CD4-positive, alpha-beta T cell treated with Interleukin-4 for 1 hour (primary cell): ENCODE results near the gene HMMR.

ENCODE experiments used
- DNase-seq, 2 donors: peaks; one replicate each; pipeline ENCODE4 v3.0.0-alpha.2; 2020 to 2022

The HMMR gene

DNA sequence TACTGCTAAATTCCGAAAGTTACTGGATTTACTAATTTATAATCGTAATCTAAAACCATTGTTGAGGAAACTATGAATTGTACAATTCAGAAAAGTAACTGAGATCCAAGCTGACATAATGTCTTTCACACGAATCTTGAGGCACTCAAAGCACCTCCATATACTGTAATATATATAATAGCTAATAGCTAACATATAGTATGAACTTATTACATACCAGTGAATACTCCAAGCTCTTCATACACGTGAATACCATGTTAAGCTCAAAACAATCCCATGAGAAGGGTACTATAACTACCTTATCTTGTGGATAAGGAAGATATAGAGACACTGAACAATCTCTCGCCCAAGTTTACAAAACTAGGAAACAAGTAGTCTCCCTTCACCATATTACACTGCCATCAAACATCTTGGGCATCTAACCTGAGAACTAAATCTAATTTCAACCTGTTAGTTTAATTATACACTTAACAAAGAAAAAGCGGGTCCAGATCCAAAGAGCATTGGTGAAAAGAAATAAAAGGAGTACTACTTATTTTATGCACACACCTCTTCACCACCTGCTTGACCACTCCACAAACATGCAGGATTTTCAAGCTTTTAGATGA lies 1.6 kb upstream of the HMMR start:
- DNase-seq: no peak

DNA sequence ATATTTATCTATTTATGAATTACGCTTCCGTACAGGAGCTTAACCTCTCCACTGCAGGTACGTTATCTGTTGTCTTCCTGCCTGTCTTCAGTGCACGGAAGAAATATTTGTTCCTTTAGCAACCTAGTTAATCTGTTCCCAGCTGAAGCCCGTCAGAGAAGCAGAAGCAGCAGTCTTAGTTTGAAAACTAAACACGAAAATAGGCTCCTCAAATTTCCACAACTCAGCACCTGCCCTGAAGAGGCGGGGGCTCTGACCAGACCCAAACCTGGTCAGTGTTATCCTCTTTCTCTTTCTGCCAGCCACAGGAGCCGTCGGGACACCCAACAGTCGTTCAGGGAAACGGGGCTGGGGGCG lies 992 bp upstream of the HMMR start:
- DNase-seq: no peak

DNA sequence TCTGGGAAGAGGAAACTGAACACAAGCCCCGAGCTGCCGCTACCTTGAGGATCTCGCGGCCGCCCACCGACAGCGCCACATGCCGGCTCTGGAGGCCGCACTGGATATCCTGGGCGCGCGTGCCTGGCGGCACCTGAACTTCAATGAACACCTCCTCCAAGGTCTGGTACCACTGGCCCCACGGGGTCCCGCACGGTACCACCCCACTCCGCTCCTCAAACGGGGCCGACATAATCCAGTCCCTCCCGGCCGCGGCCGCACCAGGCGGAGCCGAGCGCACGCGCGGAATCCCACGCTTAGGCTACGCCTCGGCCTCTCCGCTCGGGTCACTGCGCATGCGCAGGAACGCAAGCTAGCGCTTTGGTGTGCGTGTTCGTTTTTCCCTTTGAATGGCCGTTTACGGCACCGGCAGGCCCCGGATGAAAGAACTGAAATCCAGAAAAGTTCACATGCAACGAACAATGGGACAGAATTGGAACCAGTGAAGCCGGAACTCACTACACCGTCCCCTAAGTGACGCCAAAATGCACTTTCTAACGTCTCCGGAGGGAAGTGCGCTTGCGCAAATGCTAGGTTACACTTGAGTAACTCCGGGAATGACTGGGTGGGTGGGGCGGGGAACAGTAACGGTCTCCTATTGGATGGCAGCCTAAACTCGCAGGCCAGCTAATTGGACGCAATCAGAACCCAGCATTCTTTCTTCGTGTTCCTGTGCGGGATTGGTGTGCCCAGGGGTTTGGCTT lies 442 bp upstream of the HMMR start, which contains the start of gene NUDCD2:
Gene NUDCD2, minus strand, starts transcription at position 284 of the 743 bp plus-strand sequence. Its CDS starts 52 bp downstream, at position 232.
- peak; percentile 97 for DNase-seq

DNA sequence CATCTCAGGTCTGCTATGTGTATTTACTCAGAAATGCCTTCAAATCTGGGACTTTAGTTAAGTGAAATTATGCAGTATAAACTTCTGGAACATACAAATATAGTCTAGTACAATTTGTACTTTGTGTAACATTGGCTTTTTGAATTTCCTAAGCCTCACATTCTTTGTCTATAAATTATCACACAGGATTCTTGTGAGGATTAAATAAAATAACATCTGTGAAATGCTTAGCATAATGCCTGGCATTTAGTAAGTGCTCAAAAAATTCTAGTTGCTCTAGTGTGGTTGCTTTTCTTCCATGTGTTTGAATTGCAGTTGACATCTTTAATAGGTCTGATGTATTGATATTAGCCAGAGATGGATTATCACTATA lies 2.6 kb downstream of the HMMR start:
- DNase-seq: no peak

DNA sequence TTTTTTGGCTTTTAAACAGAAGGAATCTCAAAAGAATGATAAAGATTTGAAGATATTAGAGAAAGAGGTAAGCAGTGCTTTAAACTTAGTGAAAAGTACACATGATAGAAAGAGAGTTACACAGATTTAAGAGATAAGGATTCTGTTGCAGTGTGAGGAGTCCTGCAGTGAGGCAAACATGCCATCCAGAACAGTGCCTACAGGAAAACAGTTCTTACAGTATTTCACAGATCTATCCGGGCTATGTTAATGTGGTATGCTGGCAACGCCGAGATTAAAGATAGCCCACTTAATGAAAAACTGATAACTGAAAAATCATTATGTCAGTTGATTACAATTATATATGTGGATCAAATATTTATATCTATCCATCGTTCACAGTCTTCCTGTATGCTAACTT lies 7.2 kb downstream of the HMMR start:
- DNase-seq: no peak

DNA sequence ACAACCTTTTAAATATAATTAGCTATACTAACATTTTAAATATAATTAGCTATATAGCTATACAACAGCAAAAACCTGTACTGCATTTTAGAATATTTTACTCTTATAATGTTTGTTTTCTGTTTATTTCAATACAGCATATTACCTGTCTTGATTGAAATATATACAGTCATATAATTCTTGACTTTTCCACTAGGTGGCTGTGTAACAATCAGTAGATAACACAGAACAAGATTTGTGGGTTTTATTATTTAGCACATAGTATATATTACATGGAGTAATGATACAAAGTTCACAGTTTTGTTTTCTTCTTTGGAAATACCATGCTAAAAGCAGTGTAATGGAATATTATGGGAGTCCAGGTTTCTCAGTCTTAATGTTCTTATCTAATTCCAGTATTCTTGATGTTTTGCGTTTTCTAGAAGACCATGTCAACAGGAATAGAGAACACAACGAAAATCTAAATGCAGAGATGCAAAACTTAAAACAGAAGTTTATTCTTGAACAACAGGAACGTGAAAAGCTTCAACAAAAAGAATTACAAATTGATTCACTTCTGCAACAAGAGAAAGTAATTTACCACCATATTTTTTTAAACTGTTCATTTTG lies 13.3 kb downstream of the HMMR start:
- peak in 1 of 2 donors; percentile 45 for DNase-seq

DNA sequence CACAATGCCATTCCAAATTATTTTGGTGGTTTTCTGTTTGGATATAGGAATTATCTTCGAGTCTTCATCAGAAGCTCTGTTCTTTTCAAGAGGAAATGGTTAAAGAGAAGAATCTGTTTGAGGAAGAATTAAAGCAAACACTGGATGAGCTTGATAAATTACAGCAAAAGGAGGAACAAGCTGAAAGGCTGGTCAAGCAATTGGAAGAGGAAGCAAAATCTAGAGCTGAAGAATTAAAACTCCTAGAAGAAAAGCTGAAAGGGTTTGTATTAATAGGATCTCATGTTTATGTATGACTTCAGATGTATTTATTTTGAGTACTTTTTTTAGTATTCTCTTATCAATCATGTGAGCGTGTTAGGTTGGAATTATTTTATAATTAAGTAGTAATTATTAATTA lies 15.0 kb downstream of the HMMR start:
- DNase-seq: no peak

DNA sequence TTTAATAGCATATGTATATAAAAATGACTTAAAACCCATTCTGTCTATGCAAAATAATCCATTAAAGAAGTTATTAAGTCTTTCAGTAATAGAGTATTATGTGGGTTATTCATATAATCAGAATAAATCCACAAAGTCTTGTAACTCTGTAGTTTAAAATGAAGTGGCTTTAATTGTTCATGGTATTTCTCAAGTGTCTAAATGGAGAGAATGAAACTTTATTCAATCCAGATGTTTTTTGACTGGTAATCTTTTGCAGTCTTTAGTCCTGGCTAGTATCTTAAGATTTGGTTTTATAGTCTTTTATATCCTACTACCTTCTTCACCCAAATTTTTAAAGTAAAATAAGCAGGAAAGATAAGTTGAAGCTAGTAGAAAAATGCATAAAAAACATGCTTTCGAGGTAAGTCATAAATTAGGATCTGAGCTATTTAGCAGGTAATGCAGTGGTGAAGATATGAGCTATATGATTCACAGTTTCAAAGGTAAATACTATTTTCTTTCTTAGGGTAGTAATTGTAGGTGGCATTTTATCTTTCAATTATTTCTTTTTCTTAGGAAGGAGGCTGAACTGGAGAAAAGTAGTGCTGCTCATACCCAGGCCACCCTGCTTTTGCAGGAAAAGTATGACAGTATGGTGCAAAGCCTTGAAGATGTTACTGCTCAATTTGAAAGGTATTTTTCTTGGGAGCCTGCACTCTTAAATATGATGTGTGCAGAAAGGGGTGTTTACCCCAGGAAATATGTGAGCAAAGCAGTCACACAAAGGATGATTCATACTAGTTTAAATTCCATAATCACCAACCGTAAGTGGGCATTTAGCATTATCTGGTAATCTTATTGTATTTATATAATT lies 17.9 kb downstream of the HMMR start:
- no peak for DNase-seq

DNA sequence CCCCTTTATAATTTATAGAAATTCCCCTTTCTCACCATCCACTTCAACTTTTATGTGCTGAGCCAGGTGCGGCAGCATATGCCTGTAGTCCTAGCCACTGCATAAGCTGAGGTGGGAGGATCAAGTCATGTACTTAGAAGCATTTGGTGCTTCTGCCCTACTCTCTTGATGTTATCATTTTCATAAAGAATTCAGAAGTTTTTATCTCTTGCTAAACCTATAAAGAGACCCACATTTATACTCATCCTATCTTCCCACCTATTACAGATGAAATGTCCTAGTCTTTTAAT lies 18.5 kb downstream of the HMMR start:
- DNase-seq: no peak

DNA sequence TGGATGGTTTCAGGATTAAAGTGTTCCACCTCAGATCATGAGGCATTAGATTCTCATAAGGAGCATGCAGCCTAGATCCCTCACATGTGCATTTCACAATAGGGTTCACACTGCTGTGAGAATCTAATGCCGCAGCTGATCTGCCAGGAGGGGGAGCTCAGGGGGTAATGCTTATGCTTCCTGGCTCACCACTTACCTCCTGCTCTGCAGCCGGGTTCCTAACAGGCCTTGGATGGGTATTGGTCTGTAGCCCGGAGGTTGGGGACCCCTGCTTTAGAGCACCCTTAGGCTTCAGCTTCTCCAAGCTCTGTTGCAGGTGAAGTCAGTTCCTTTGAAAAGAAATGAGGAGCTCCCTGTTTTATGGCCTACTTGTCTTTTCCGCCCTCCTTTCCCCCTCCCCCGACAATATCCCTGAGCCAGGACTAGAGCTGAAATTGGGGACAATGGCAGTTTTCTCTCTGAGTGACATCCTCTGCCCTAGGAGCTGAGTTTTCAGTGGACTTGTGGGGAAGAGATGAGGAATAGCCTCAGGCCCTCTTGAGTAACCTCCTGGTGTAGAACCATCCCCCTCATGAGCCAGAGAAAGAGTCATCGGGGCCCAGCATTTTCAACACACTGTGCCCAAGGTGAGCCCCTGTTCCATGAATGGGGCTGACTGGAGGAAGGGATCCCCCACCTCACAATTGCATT lies 28.8 kb downstream of the HMMR start:
- peak; percentile 29 to 30 for DNase-seq

DNA sequence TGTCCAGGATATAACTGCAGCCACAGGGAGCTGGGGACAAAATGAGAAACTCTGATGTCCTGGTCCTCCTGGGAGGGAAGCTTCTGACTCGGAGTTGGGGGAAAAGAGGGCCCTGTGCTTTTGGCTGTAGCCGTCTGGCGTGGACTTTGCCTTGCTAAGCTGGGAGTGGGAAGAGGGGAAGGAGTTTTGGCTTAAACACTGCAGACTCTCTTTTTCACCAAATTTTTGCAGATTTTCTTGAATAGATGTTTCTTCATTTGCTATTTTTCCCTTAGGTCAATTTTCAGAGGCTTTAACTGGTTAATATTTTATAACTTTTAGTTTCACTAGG lies 29.3 kb downstream of the HMMR start:
- DNase-seq: no peak

DNA sequence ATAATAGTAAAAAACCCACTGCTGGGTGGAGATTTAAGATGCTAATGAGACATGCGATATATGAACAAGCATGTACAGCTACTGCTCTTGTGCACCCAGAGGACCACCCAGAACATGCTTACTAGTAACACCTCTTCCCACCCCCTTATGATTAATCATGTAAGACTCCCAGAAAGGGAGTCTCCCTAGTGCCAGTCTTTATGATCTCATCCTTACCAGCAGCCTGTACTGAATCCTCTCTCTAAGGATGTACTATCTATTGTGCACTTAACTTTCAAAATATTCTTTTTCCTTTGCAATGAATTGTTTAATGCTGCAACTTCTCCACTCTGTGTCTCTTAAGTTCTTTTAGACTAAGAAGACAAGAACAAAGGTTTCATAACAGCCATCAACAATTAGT lies 35.9 kb downstream of the HMMR start:
- no peak for DNase-seq

DNA sequence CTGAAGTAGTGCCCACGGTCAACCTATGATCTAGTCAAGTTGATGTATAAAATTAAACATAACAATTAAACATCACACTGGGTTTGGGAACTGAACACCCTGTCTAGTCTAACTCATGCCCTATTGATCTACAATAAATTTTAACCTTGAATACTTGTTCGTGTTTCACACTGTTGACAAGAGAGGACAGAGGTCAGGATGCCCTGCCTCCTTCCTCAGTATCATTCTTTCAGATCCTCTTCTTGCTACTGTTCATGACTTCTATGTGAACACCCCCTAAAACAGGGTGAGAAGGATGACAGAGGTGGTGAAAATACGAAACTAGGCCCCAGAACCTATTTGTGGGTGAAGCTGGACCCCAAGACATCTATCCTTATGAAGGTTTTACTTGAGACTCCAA lies 36.9 kb downstream of the HMMR start:
- no peak for DNase-seq

DNA sequence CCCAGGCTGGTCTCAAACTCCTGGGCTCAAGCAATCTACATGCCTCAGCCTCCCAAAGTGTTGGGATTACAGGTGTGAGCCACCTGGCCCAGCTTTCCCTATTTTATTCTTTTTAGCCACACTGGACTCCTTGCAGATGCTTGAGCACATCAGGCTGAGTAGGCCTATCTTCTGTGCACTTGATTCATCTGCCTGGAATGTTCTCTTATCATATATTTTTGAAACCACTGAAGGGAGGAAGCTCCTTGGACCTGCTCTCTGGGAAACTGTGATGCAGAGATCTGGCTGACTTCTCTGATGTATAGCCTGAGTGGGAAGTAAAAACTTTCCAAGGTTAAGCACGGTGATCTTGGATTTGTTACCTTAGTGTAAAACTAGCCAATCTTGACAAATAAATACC lies 38.5 kb downstream of the HMMR start:
- no peak for DNase-seq

DNA sequence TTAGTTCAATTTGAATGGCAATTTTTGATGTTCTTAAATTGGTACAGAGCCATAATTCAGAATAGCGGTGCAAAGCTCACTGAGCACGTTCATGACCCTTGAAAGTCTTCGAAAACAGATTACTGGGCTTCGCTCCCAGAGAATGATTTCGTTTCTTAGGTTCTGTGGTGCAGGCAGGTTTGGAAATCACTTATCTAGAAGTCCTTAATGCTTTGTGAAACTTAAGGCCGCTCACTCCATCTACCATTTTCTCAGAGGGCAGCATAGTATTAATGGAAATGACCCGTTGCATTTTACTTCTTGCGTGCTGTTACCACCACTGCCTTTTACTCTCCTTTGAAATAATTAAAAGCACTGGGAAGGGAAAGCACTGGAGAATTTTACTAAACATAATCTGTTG lies 42.1 kb downstream of the HMMR start:
- DNase-seq: no peak

DNA sequence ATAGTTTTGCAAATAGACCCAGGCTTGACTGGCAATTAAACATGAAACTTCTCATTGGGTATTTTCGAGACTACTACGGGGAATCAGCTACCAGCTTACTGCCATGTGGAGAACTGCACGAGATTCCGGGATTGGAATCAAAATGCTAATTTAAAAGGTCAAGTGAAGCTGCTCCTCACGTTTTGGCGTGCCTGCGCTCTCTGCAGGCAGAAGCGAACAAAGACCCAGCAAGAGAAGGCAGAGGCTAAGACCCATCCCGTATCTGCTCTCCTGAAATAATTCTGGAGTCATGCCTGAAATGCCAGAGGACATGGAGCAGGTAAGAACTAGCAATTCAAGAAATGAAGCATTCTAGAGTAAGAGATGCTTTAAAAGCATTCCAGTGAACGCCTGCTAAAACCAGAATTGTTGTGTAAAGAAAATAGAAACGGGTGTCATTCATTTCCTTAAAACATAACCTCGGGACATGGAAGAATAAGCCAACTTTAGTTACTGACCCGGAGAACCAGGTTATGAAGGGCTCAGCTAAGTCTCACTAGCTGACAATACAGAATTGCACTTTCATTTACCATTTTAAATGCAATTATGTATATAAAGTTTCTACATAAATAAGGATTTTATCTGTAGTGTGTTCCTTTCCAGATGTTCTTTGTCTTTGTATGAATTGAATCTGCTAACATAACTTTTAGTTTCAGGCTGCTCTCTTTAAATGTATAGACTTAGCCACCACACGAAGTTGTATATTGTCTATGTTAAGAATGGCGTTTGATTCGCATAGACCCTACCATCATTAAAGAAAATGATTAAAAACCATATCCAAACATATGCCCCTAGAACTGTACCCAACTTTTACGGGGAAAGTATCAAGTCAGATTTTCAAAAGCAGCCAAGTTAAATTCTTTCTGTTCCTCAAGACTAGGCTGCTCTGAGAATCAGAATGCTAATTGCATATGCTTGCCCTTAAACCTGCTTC lies 43.0 kb downstream of the HMMR start:
- peak; percentile 56 to 59 for DNase-seq

DNA sequence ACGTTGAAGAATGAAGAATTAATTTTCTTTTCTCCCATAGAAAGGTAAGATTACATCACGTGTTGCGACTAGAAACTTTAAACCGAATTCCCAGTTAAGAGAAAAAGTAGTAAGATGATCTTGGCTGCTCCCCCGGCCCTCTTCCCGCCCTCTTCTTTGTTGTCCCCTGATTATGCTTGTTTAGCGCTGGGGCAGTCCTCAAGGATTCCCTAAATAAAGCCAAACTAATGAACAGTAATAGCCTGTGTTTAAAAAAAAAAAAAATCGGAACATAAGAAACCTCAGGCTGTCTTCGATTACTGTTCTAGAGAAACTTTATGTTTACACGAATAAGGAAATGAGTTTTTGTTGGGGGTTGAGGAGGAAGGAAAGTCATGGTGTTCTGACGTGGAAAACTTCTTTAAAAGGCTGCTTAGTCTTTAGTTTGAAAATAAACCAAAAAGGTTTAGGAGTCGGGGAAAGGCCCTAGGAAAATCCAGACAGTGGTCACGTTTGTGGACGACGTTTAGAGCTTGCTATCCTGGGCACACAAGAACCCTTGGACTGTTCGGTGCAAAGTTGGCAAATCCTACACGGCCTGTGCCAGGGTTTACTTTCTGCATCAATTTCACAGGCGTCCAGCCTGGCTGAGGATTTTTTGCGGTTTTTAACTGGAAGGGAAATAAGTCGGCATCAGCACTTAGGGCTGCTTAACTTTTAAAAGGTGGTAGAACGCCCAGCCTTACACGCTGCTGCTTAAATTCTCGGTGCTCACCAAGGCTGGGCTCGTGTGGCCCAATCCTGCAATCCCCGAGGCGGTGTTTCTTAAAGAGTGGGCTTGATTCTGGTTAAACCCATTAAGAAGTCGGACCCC lies 43.9 kb downstream of the HMMR start:
- peak; percentile 87 for DNase-seq

DNA sequence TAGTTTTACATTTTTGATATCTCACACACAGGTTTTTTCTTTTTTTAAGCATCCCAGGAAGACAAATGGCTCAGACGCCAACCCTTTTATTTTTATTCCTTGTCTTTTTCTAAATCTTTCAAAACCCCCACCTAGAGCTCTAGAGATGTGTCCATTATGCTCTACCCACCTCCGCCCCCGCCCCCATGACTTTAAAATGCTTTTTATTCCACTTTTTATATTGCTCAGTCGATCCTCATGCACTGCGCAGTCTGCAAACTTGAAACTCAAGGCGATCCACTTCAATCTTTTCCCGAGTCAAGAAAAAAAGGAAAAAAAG lies 44.6 kb downstream of the HMMR start:
- DNase-seq: no peak

DNA sequence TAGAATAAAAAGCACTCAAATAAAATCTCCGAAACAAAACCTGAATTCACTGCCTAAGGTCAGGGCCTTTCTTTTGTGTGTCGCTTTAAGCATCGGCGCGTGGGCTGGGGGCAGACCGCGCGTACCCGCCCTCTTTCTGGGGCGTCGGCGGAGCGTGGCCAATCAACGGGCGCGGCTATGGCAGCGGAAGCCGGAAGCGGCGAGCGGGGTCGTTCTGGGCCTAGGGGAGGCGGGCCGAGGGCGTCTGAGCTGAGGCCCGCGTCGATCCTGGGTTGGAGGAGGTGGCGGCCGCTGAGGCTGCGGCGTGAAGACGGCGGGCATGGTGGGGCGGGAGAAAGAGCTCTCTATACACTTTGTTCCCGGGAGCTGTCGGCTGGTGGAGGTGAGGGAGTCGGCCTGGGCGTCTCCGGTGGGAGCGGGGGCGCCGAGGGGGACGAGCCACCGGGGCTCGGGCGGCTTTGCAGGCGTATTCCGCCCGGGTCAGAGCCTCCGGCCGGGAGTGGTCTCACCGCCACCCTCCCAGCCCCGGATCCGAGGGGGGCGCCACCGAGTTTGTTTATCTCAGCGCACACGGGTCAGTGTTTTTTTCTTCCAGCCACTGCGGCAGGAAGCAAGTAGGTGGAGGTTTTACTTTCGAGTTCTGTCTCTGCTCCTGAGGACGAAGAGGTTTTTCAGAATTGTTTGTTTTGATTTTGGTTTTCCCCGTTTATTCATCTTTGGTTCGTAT lies 45.1 kb downstream of the HMMR start, which contains the start of gene MAT2B:
Gene MAT2B, plus strand, starts transcription at position 252 of the 727 bp plus-strand sequence. Its CDS starts 68 bp downstream, at position 320.
- peak; percentile 95 to 96 for DNase-seq

DNA sequence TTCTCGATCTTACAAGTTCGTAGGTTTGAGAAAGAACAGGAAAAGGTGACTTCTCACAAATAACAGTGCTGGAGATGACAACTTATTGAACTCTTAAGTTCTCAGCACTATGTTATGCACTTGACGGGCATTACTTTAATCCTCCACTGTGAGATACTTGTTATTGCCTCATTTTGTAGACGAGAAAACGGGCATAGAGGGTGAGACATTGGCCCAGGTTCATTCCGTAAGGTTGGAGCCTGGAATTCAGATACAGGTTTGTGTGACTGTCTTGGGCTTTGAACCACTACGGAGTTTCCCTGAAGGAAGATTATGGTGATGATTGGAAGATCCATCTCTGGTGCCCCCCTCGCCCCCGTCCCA lies 45.6 kb downstream of the HMMR start:
- peak in 1 of 2 donors; percentile 24 for DNase-seq
